ENCODE measurements around the gene CCL4. TPM values are rescaled to one million over a fixed set of nuclear protein-coding genes. Genes with fewer than 3 reads are reported as not detected.

Gene CCL4
- total and polyA plus RNA-seq, 8 donors = 1.6 to 10.7 (median 8.1) TPM; not detected in 2

DNA sequence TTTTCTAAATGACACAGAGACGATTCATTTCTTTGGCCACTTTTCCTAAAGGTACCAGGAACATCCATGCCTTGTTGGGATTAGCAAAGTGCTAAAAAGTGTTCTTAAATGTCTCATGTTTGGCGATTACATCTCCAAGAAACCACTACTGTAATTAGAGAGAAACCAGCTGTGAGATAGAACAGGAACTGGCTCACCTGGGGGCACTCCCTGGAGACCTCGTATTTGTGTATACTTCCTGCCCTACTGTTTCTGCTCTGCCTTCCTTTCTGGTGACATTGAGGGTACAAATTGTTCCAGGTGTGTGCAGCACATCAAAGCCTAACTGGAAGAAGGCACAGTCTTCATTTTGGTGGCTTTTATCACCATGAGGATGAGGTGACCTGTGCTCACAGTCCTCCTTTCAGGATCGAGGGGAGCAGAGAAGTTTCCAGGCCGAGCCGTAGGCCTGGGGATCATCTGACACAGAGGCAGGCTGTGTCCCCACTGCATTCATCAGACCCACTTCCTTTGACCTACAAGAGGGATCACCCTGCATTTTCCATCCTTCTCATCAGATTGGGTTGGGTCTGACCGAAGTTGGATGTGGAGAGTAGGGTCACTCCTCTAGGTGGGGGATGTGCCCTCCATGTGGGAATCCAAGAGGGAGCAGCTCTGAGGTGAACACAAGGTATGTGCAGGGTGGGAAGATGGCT lies 23.7 kb downstream of the CCL4 start:
- no peak for TF ChIP-seq POLR2A (IDR thresholded peaks at IDR 0.05)
- TF ChIP-seq EP300 (IDR thresholded peaks at IDR 0.05) = no peak
- TF ChIP-seq, protein P1, sequence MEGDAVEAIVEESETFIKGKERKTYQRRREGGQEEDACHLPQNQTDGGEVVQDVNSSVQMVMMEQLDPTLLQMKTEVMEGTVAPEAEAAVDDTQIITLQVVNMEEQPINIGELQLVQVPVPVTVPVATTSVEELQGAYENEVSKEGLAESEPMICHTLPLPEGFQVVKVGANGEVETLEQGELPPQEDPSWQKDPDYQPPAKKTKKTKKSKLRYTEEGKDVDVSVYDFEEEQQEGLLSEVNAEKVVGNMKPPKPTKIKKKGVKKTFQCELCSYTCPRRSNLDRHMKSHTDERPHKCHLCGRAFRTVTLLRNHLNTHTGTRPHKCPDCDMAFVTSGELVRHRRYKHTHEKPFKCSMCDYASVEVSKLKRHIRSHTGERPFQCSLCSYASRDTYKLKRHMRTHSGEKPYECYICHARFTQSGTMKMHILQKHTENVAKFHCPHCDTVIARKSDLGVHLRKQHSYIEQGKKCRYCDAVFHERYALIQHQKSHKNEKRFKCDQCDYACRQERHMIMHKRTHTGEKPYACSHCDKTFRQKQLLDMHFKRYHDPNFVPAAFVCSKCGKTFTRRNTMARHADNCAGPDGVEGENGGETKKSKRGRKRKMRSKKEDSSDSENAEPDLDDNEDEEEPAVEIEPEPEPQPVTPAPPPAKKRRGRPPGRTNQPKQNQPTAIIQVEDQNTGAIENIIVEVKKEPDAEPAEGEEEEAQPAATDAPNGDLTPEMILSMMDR (IDR thresholded peaks at IDR 0.05) = no peak
- no peak for TF ChIP-seq POLR2AphosphoS5 (IDR thresholded peaks at IDR 0.05)
- Histone ChIP-seq H3K4me3 (no peak overlapping the region), H3K36me3 (no peaks in the 10 kb centered on the region), H3K4me1 (no peaks in the 10 kb centered on the region), H3K27ac (no peak overlapping the region), H3K27me3 (peaks cover 0 to 12% (median 0%) of the 10 kb centered on the region in 3 donors), H3K9me3 (peaks cover 14 to 26% (median 18%) of the 10 kb centered on the region in 4 donors)
- no peak for DNase-seq
- 80 to 87% (median 84%) methylated on average over 7 of the region's 7 CpGs for WGBS, 5 donors
- intact Hi-C loops (cut with DNase I; ENCODE audit: low total_unique reads) = no loop called here

DNA sequence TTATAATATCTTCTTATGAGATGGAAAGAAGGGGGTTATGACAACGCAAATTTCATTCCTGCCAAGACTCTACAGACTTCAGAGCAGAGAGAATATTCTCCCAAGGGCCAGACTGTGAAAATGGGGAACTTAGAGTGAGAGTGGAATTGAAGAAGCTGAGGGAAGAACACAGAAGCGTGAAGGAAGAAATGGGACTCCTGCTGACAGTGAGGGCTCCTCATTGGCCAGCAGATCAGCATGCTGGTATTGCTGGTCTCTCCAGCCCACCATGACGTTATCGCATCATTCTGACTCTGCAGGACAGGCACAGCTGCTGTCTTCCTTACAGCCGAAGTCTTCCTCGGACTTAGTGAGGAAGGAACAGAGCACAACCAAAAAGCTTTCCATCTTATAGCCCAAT lies 24.3 kb downstream of the CCL4 start:
- Histone ChIP-seq H3K36me3 (no peaks in the 10 kb centered on the region), H3K9me3 (peaks cover 14 to 26% (median 18%) of the 10 kb centered on the region in 4 donors), H3K27me3 (peaks cover 0 to 12% (median 0%) of the 10 kb centered on the region in 3 donors), H3K27ac (no peak overlapping the region), H3K4me1 (no peaks in the 10 kb centered on the region), H3K4me3 (no peak overlapping the region)
- intact Hi-C loops (cut with DNase I; ENCODE audit: low total_unique reads) = no loop called here
- WGBS, 5 donors = 78 to 90% (median 81%) methylated on average over 6 of the region's 6 CpGs
- no peak for DNase-seq
- TF ChIP-seq POLR2A (IDR thresholded peaks at IDR 0.05) = no peak
- TF ChIP-seq, protein P1 (IDR thresholded peaks at IDR 0.05) = no peak
- TF ChIP-seq POLR2AphosphoS5 (IDR thresholded peaks at IDR 0.05) = no peak
- no peak for TF ChIP-seq EP300 (IDR thresholded peaks at IDR 0.05)

DNA sequence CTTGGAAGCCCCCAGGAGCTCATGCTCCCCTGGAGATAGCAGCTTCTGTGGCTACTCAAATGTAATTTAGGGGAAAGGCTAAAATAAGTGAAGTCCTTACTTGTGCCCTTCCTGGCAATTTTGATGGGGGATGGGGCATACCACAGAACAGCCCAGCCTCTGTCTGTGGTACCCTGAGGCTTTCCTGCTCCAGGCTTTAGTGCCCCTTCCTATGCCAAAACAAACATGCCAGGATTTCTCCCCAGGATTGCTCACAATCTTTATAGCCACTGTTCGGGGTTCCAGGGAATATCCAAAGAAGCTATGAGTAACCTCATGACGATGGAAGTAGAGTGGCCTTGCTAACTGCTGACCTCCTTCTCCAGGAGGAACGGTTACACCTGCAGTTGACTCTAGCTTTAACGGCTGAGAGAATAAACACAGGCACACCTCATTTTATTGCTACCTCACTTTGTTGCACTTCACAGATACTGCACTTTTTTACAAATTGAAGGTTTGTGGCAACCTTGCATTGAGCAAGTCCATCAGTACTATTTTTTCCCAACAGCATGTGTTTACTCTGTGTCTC lies 24.9 kb downstream of the CCL4 start:
- no peak for DNase-seq
- Histone ChIP-seq H3K4me3 (no peak overlapping the region), H3K36me3 (no peaks in the 10 kb centered on the region), H3K27me3 (peaks cover 0 to 12% (median 0%) of the 10 kb centered on the region in 3 donors), H3K9me3 (peaks cover 14 to 26% (median 18%) of the 10 kb centered on the region in 4 donors), H3K4me1 (no peaks in the 10 kb centered on the region), H3K27ac (no peak overlapping the region)
- intact Hi-C loops (cut with DNase I; ENCODE audit: low total_unique reads) = no loop called here
- TF ChIP-seq, protein P1 (IDR thresholded peaks at IDR 0.05) = no peak
- TF ChIP-seq POLR2AphosphoS5 (IDR thresholded peaks at IDR 0.05) (no peak), EP300 (IDR thresholded peaks at IDR 0.05) (no peak), POLR2A (IDR thresholded peaks at IDR 0.05) (no peak)
- WGBS, 5 donors = 54 to 71% (median 63%) methylated on average over 4 of the region's 4 CpGs

DNA sequence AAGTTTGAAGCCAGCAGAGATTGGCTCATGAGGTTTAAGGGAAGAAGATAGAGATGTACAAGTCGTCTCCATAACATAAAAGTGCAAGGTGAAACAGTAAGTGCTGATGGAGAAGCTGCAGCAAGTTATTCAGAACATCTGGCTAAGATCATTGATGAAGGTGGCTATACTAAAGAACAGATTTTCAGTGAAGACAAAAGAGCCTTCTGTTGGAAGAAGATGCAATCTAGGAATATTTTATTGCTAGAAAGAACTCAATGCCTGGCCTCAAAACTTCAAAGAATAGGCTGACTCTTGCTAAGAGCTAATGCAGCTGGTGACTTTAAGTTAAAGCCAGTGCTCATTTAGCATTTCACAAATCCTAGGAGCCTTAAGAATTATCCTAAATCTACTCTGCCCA lies 26.0 kb downstream of the CCL4 start:
- Histone ChIP-seq H3K27me3 (peaks cover 0 to 19% (median 0%) of the 10 kb centered on the region in 3 donors), H3K27ac (no peak overlapping the region), H3K4me1 (no peaks in the 10 kb centered on the region), H3K4me3 (no peak overlapping the region), H3K36me3 (no peaks in the 10 kb centered on the region), H3K9me3 (peaks cover 14 to 26% (median 18%) of the 10 kb centered on the region in 4 donors)
- DNase-seq = no peak
- 60 to 81% (median 75%) methylated on average over 1 of the region's 1 CpG for whole genome bisulfite sequencing, 5 donors
- intact Hi-C loops (cut with DNase I; ENCODE audit: low total_unique reads) = no loop called here
- TF ChIP-seq EP300 (IDR thresholded peaks at IDR 0.05) = no peak
- no peak for TF ChIP-seq POLR2AphosphoS5 (IDR thresholded peaks at IDR 0.05)
- no peak for TF ChIP-seq POLR2A (IDR thresholded peaks at IDR 0.05)
- TF ChIP-seq, protein P1 (IDR thresholded peaks at IDR 0.05) = no peak
